ENCODE measurements around the gene CTU2.

Gene CTU2

GRCh38 chr16:88764080-88764479 is 57.8 kb downstream of the CTU2 start:
- no peak for DNase-seq

DNA sequence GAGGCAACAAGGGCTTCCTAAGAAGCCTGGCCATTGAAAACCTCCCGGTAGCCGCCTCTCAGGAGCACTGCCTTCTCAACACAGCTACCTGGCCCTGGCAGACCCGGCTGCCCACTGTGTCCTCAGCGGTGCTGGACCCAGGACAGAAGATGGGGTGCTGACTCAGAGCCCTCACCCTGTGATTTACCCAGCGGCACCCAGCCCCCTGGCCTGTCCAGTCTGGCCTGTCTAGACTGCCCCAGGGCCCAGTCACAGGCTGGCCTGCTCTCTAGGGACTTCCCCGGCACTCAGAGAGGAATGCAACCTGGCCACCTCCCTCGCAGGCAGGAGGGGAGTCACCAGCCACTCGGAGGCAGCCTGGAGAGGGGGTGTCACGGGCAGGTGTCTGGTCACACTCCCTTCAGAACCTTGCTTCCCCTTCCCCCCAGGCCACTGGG is 58.6 kb downstream of the CTU2 start:
- no peak for DNase-seq
